ENCODE data around the gene B4GALT4.

Gene B4GALT4

GRCh38 chr3:119236756-119237155, 3.9 kb downstream of the B4GALT4 start:
- no peak for DNase-seq

- no peak for DNase-seq
These were observed 5.5 kb downstream of the B4GALT4 start for GRCh38 chr3:119235151-119235550.

DNA sequence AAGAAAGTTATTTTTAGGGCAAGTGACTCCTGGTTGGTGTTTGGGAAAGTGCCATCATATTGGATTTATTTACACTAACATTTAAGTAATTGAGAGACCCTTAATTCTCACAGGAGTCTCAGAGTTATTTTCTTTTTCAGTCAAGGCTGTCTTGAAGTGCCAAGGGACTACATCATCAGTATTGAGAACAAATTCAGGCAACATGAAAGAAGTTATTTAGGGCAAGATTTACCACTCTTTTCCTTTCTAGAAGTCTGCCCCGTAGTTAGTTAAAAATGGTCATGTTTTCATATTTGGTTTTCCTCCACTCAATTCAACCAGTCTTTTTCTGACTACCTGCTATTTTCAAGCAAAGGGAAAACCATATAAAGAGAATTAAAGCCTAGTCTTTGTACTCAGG, 6.1 kb downstream of the B4GALT4 start:
- no peak for DNase-seq

DNA sequence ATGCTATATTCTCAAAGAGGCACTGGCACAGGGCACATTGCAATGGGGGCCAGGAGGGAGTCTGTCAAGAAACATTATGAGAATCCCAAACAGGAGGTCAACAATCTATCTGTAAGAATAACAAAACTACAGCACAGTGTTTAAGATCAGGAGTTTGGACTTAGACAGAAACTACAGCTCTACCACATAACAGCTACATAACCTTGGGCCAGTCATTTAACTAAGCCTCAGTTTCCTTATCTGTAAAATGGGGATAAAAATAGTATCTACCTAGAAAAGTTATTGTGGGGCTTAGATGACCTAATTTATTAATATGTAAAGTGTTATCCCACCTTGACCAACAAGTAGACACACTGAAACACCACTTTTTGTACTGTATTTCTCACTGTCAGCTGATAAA, 9.9 kb downstream of the B4GALT4 start:
- DNase-seq, result no peak

DNA sequence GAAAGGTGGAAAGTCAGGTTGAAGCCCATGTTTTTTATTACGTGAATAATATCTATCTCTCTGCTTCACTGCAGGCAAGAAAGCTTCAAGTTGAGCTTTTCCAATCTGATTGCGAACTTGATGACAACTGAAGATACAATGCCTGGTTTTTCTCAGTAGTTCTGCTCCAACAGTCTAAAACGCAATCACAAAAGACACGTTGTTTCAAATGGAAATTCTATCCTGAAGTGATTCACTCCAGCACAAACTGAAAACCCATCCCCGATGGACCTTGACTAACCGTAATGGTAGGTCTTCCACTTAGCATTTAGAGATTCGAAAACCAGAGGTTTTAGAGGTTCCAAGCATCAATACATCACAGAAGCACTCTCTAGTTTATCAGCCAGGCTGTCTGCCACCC, 10.6 kb downstream of the B4GALT4 start:
- no peak for DNase-seq

GRCh38 chr3:119229190-119229589, 11.5 kb downstream of the B4GALT4 start:
- DNase-seq, result no peak

DNA sequence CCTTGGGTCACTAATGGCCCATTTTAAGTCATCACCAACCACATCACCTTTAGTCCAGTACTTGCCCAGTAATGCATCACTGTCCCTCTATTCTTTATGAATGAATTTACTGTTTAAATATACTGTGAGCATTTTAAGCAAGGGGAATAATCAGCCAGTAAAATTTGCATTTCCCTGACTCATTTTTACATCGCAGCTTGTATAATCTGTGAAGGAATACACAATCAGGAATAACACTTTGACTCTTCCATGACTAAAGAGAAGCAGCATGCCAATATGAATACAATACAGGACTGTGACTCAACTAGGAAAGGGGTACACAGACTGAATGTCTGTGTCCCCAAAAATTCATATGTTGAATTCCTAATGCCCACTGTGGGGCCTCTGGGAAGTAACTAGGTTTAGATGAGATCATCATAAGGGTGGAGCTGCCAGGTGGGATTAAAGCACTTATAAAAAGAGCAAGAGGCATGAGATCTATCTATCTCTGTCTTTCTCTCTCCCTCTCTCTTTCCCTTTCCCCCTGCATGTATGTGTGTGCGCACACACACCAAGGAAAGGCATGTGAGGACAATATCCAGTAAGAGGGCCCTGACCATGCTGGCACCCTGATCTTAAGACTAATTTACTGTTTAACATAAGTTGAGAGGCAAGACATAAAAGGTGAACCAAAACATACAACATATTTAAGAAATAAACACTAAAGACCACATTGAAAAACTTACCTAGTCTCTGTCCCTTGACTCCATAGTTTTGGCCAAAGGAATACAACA, 12.1 kb downstream of the B4GALT4 start:
- no peak for DNase-seq

DNA sequence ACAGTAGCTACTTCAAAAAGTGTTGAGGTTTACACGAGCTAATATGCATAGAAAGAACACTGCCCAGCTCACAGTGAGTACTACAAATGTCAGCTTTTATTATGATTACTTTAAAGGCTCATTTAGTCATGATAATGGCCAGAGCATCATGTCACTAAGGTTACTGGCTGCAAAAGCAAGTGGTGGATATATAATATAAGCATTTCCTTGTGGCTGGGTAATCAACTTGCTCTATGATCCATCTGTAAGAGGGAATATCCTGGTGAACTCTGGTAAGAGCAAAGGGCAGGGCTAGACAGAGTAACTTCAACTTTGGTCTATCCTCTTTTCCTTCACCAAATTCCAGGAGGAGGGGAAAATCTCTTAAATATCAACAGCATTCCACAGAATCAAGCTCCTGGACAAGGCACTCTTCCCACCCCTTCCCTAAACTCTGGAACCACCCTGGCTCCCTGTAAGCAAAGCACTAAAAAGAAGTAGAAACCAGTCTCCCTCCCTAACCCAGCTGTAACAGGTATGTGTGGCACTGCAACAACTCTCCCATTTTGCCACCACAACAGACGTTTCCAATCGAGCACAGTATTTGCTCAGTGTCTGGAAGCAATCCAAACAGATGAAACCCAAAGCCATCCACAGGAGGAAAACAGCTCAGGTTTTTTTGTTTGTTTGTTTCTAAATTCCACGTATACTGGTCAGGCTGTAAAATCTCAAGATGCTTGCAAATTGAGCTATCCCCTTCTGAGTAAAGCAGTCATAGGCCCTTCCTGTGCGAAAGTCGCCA, 13.4 kb downstream of the B4GALT4 start:
- no peak for DNase-seq

- DNase-seq, result no peak
These were observed 15.6 kb downstream of the B4GALT4 start for GRCh38 chr3:119225121-119225520.

GRCh38 chr3:119223511-119223910, 17.2 kb downstream of the B4GALT4 start:
- no peak for DNase-seq

- no peak for DNase-seq
These were observed 18.3 kb downstream of the B4GALT4 start for GRCh38 chr3:119222391-119222790.

DNA sequence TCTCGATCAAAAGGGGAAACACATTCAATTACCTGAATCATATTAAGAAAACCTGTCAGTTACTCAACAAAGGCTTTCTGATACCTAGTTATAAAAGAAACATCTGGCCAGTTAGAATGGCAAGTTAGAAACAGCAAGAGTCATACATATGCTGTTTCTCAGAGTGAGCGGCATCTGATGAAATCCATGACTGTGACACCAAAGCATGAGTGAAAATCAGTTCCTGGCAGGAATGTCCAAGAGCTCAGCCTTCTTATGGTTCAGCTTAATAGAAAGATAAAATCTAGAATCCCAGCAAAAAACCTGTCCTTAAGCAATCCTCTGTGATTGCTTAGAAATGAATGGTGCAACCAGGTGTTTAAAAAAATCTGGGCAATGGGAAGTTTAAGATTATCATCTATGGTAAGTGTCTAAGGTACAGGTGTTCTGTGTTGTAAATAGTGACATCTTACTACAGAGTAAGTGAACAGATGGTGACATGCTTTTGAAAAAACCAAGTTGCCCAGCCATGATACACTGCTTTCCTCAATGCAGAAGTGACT, 18.8 kb downstream of the B4GALT4 start:
- no peak for DNase-seq

GRCh38 chr3:119220970-119221667, 19.6 kb downstream of the B4GALT4 start:
- DNase-seq, result no peak

- DNase-seq, result no peak
These were observed 20.5 kb downstream of the B4GALT4 start for GRCh38 chr3:119220198-119220597.

GRCh38 chr3:119219069-119219468, 21.6 kb downstream of the B4GALT4 start:
- DNase-seq, result no peak

GRCh38 chr3:119211803-119212202, 28.9 kb downstream of the B4GALT4 start:
- no peak for DNase-seq

DNA sequence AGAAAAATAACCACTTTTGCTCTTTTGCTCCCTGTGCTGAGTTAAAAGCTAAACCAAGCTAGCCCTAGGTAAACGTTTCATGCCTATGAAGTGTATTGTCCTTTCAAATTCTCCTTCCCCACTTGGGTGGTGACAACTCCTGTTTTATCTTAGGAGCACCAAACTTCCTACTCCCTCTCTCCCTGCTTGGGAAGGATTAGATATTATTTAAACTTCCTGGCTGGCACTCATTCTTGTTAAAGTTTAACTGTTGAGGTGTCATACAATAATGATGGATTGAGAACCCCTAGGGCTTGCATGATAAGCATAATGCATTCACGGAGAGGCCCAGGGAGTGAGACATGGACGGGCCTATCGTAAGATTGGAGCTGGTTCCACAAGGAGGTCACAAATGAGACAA, 29.5 kb downstream of the B4GALT4 start:
- DNase-seq, result no peak

GRCh38 chr3:119207512-119207875, 33.2 kb downstream of the B4GALT4 start:
- DNase-seq, result no peak

- no peak for DNase-seq
These were observed 33.8 kb downstream of the B4GALT4 start for GRCh38 chr3:119206611-119207511.

DNA sequence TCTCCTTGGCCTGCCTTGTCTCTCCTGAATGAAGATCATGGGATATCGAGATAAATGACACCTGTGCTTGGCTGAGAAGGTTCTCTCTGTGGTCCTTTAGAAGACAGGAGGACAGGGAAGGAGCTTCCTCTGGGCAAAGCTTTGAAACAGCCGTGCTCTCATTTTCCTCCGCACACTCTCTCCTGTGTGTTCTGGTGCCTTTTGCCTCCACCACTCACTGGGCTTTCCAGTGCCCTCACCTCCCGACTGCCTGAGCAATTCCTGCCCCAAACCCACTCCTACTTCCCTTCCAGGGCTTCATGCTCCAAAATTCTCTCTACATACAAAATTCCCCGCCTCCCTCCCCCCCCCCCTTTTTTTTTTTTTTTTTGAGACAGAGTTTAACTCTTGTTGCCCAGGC, 35.0 kb downstream of the B4GALT4 start:
- DNase-seq, result no peak

- DNase-seq, result no peak
These were observed 35.5 kb downstream of the B4GALT4 start for GRCh38 chr3:119205209-119205608.

- no peak for DNase-seq
These were observed 44.8 kb downstream of the B4GALT4 start for GRCh38 chr3:119195911-119196310.

DNA sequence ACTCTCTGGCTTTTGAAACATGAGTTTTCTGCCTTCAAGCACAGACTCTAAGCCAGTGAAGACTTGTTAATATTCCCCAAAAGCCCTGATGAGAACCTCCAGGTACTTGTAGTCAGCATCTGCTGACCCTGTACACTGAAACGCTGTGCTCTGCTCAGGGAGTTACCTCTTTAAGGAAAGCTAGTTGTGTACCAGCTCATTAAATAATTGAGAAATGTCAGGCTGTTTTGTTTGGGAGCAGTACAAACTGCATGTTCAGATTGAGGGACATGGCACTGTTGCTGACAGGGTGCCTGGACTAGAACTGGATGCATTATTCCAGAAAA, 45.6 kb downstream of the B4GALT4 start:
- DNase-seq, result no peak

Measured in activated CD8-positive, alpha-beta memory T cell treated with anti-CD3 and anti-CD28 coated beads, Interleukin-2, amount 50 U/mL, for 48 hours (primary cell).